Neutrophil (primary cell): ENCODE data around the gene SH3BGR.

Experiments used
- H3K27ac ChIP-seq: fragments of 200-600 bp; sonication (generic); 2 replicates; pipeline ENCODE4 v1.5.1; 2016; ENCODE audit warnings: mild to moderate bottlenecking, moderate library complexity
- H3K27me3 ChIP-seq: fragments of 200-600 bp; sonication (generic); 2 replicates; pipeline ENCODE4 v1.6.0; 2016; ENCODE audit warnings: mild to moderate bottlenecking
- H3K36me3 ChIP-seq: fragments of 200-600 bp; sonication (generic); 2 replicates; pipeline ENCODE4 v1.5.1; 2017
- H3K4me1 ChIP-seq, 2 experiments: fragments of 200-600 bp in 1 of 2; sonication (generic) in 1 of 2; 1 replicate in 1 of 2; 2 replicates in 1 of 2; pipeline versions ENCODE4 v1.5.1 to v1.6.1; 2013 to 2016; ENCODE audit warnings: low read depth in 1 of 2, low read length in 1 of 2, mild to moderate bottlenecking in 1 of 2, moderate library complexity in 1 of 2; ENCODE audit not compliant: control insufficient read depth in 1 of 2, insufficient read depth in 1 of 2
- H3K4me3 ChIP-seq, 2 experiments: fragments of 200-600 bp in 1 of 2; sonication (generic) in 1 of 2; 1 replicate in 1 of 2; 2 replicates in 1 of 2; pipeline ENCODE4 v1.5.1; 2013 to 2016; ENCODE audit warnings: low read depth in 1 of 2, low read length in 1 of 2, mild to moderate bottlenecking in 1 of 2, moderate library complexity in 1 of 2
- H3K9me3 ChIP-seq: fragments of 200-600 bp; sonication (generic); 2 replicates; pipeline ENCODE4 v1.5.1; 2016
- CTCF ChIP-seq: fragments of 200-600 bp; sonication (generic); IDR thresholded peaks from 2 replicates; pipeline ENCODE4 v1.5.1; 2016; ENCODE audit warnings: antibody characterized with exemption

SH3BGR gene

GRCh38 chr21:39564200-39564599 lies 112.4 kb downstream of the SH3BGR start:
- H3K9me3 ChIP-seq, result no peaks in the 10 kb centered on the region
- H3K36me3 ChIP-seq, result no peaks in the 10 kb centered on the region
- H3K27me3 ChIP-seq, result no peaks in the 10 kb centered on the region
- H3K4me3 ChIP-seq, result no peak overlapping the region
- no peak overlapping the region for H3K27ac ChIP-seq
- TF ChIP-seq CTCF, result no peak
- no peaks in the 10 kb centered on the region for H3K4me1 ChIP-seq
